OCI-LY3 (cell line): ENCODE measurements around the gene KIF17.

Source experiments
- H2AFZ ChIP-seq: fragments of 200-600, 300-600 bp; shearing (Covaris generic); 2 replicates; pipeline ENCODE4 v1.6.0; 2014; ENCODE audit warnings: antibody characterized with exemption, low read depth, low read length
- H3K27ac ChIP-seq: fragments of 200-600, 300-600 bp; sonication (generic); 2 replicates; pipeline ENCODE4 v1.5.1; 2014; ENCODE audit warnings: mild to moderate bottlenecking, low read length, moderate library complexity, mixed read lengths
- H3K27me3 ChIP-seq: fragments of 200-600, 300-600 bp; sonication (generic); 2 replicates; pipeline ENCODE4 v1.6.1; 2014; ENCODE audit warnings: low read depth, low read length, mixed read lengths
- H3K36me3 ChIP-seq: fragments of 200-600, 300-600 bp; sonication (generic); replicated peaks from 2 replicates; pipeline ENCODE3; 2014; ENCODE audit warnings: low read depth, low read length, mixed read lengths
- H3K4me1 ChIP-seq: fragments of 300-600, 200-600 bp; sonication (generic); 2 replicates; pipeline ENCODE4 v1.6.1; 2014; ENCODE audit warnings: low read length, mixed read lengths
- H3K4me2 ChIP-seq: fragments of 200-600, 300-600 bp; sonication (generic); 2 replicates; pipeline ENCODE4 v1.6.1; 2014; ENCODE audit warnings: low read length, mixed read lengths
- H3K4me3 ChIP-seq: fragments of 300-600, 200-600 bp; sonication (generic); 2 replicates; pipeline ENCODE4 v1.5.1; 2014; ENCODE audit warnings: antibody characterized with exemption, mild to moderate bottlenecking, low read length, moderate library complexity
- H3K79me2 ChIP-seq: fragments of 300-600, 200-600 bp; shearing (Covaris generic); 2 replicates; pipeline ENCODE4 v1.6.1; 2014; ENCODE audit warnings: mild to moderate bottlenecking, low read length, mixed read lengths
- H3K9ac ChIP-seq: fragments of 300-600, 200-600 bp; shearing (Covaris generic); 2 replicates; pipeline ENCODE4 v1.6.0; 2014; ENCODE audit warnings: mild to moderate bottlenecking, low read length, moderate library complexity
- H3K9me3 ChIP-seq: fragments of 200-600, 300-600 bp; shearing (Covaris generic); 2 replicates; pipeline ENCODE4 v1.6.1; 2014; ENCODE audit warnings: low read length, mixed read lengths; ENCODE audit not compliant: insufficient read depth
- H4K20me1 ChIP-seq: fragments of 200-600, 300-600 bp; sonication (generic); 2 replicates; pipeline ENCODE4 v1.6.1; 2016; ENCODE audit warnings: low read length, mixed read lengths; ENCODE audit not compliant: insufficient read depth
- EZH2phosphoT487 ChIP-seq: fragments of 200-600 bp; shearing (Covaris generic); IDR thresholded peaks from 2 replicates; pipeline ENCODE4 v1.6.1; 2018; ENCODE audit warnings: antibody characterized with exemption, mixed run types, low read depth
- TF ChIP-seq, protein P1 (sequence below): fragments of 200-600, 300-600 bp; sonication (generic); IDR thresholded peaks from 2 replicates; pipeline ENCODE4 v1.5.1; 2014; ENCODE audit warnings: antibody characterized with exemption, low read length, low read depth

The KIF17 gene

DNA sequence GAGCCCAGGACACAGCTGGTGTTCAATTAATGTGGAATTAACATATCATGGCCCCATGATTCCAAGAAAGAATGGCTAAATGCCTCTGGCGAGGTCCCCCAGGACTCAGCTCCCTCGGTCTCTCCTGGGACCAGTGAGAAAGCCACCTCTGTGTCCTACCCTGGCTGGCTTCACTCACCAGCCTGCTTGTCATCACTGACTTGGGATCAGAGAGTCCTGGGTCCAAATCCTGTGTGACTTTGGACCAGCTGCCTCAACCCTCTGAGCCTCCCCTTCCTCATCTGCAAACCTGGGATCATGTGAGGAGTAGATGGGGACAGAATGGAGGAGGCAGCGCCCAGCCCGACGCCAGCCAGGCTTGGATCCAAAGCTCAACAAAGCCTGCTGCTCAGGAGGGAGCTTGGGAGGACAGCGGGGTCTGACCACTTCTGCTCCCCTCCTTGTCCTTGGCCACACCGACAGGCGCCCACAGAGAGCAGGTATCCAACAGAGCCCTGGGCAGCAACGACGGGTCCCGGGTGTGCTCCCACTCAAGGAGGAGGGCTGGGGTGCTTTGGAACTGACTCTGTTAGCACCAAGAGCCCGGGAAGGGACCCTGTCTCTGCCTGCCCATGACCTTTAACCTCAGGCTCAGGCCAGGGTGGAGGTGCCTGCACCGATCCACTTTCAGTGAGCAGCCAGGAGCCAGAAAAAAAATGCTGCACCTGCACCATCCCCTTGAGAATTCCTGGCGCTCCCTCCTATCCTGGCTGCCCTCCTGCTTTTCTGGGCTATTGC lies 11.5 kb upstream of the KIF17 start:
- TF ChIP-seq, protein P1, sequence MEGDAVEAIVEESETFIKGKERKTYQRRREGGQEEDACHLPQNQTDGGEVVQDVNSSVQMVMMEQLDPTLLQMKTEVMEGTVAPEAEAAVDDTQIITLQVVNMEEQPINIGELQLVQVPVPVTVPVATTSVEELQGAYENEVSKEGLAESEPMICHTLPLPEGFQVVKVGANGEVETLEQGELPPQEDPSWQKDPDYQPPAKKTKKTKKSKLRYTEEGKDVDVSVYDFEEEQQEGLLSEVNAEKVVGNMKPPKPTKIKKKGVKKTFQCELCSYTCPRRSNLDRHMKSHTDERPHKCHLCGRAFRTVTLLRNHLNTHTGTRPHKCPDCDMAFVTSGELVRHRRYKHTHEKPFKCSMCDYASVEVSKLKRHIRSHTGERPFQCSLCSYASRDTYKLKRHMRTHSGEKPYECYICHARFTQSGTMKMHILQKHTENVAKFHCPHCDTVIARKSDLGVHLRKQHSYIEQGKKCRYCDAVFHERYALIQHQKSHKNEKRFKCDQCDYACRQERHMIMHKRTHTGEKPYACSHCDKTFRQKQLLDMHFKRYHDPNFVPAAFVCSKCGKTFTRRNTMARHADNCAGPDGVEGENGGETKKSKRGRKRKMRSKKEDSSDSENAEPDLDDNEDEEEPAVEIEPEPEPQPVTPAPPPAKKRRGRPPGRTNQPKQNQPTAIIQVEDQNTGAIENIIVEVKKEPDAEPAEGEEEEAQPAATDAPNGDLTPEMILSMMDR: no peak
- no peak for TF ChIP-seq EZH2phosphoT487
- Histone ChIP-seq H3K9me3 (no peaks in the 10 kb centered on the region), H2AFZ (no peak overlapping the region), H3K36me3 (no peaks in the 10 kb centered on the region), H4K20me1 (no peaks in the 10 kb centered on the region), H3K27me3 (peaks cover 19% of the 10 kb centered on the region), H3K79me2 (no peaks in the 10 kb centered on the region), H3K4me2 (no peak overlapping the region), H3K27ac (no peak overlapping the region), H3K4me3 (no peak overlapping the region), H3K4me1 (peaks cover 8% of the 10 kb centered on the region), H3K9ac (no peak overlapping the region)

- no peak overlapping the region for H2AFZ ChIP-seq
- H3K27ac ChIP-seq: no peak overlapping the region
- no peak overlapping the region for H3K4me3 ChIP-seq
- peaks cover 8% of the 10 kb centered on the region for H3K4me1 ChIP-seq
- no peaks in the 10 kb centered on the region for H3K79me2 ChIP-seq
- no peak overlapping the region for H3K4me2 ChIP-seq
- H3K36me3 ChIP-seq: no peaks in the 10 kb centered on the region
- H4K20me1 ChIP-seq: no peaks in the 10 kb centered on the region
- TF ChIP-seq, protein P1: no peak
- no peak for TF ChIP-seq EZH2phosphoT487
- H3K9ac ChIP-seq: no peak overlapping the region
- H3K27me3 ChIP-seq: peaks cover 19% of the 10 kb centered on the region
- H3K9me3 ChIP-seq: no peaks in the 10 kb centered on the region
These were observed 10.8 kb upstream of the KIF17 start for GRCh38 chr1:20728371-20729154.

DNA sequence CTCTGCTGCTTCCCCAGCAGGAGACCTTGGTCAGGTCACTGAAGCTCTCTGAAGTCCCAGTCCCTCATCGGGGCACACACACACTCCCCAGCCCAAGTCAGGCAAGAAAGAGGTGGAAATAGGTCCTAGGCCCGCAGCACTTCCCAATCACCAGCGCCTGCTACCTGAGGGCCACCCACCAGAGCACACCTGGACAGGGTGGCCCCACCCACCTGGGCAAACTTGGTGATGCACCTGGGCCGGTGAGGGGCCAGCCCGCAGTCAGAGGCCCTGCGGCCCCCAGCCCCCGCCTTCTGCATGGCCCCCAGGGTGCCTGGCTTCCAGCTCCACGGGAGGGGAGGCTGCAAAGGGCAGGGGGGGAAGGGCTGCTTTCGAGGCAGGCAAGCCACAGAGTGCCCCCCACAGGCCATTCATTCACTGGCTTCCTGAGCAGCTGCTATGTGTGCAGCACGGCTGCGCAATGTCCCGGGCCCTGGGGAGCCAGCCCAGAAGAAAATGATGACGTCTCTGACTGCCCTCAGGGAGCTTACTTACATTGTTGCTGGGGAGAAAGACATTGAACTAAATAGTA lies 10.0 kb upstream of the KIF17 start:
- no peaks in the 10 kb centered on the region for H3K79me2 ChIP-seq
- H3K4me1 ChIP-seq: 0 out of 2 replicates have a peak, but pooled peaks cover 4% of the 10 kb centered on the region
- H3K9ac ChIP-seq: no peak overlapping the region
- no peak overlapping the region for H3K4me3 ChIP-seq
- no peaks in the 10 kb centered on the region for H3K9me3 ChIP-seq
- peaks cover 19% of the 10 kb centered on the region for H3K27me3 ChIP-seq
- no peaks in the 10 kb centered on the region for H3K36me3 ChIP-seq
- no peak overlapping the region for H2AFZ ChIP-seq
- no peaks in the 10 kb centered on the region for H4K20me1 ChIP-seq
- no peak overlapping the region for H3K27ac ChIP-seq
- no peak overlapping the region for H3K4me2 ChIP-seq
- TF ChIP-seq, protein P1: peak; percentile 31
- no peak for TF ChIP-seq EZH2phosphoT487
